ENCODE results near the gene NMNAT3.

- no peak for TF ChIP-seq CTCF (IDR thresholded peaks at IDR 0.05)
- no peak for TF ChIP-seq POLR2A (IDR thresholded peaks at IDR 0.05)
Observed at GRCh38 chr3:139529662-139530061, 148.1 kb downstream of the NMNAT3 start.

Measured in thyroid gland (tissue), 4 donors.